ENCODE results near the gene LPAR6.

LPAR6 gene

GRCh38 chr13:48377857-48378256 lies 35.1 kb downstream of the LPAR6 start:
- H3K4me3 ChIP-seq (ENCODE audit: low read depth, low read length): no peak overlapping the region
- no peak for TF ChIP-seq CTCF (IDR thresholded peaks at IDR 0.05; ENCODE audit: low read depth, low read length, missing control alignments)
- no peak for DNase-seq (ENCODE audit: low read depth)

- no peak overlapping the region for H3K4me3 ChIP-seq (ENCODE audit: low read depth, low read length)
- no peak for TF ChIP-seq CTCF (IDR thresholded peaks at IDR 0.05; ENCODE audit: low read depth, low read length, missing control alignments)
- no peak for DNase-seq (ENCODE audit: low read depth)
Observed at GRCh38 chr13:48370815-48371214, 42.1 kb downstream of the LPAR6 start.

- no peak for TF ChIP-seq CTCF (IDR thresholded peaks at IDR 0.05; ENCODE audit: low read depth, low read length, missing control alignments)
- no peak for DNase-seq (ENCODE audit: low read depth)
- H3K4me3 ChIP-seq (ENCODE audit: low read depth, low read length): no peak overlapping the region
Observed at GRCh38 chr13:48369988-48370387, 42.9 kb downstream of the LPAR6 start.

Measured in GM12864 (cell line).